Measurements from ENCODE around the gene TSPAN17. TPM values are rescaled to one million over a fixed set of nuclear protein-coding genes. Genes with fewer than 3 reads are reported as not detected.

The TSPAN17 gene
- total RNA-seq, 1 experiment from 2014 or later = 50.1 TPM

- Histone ChIP-seq H3K4me2 (ENCODE audit: low read length) (no peak overlapping the region), H4K20me1 (ENCODE audit: insufficient read depth) (no peaks in the 10 kb centered on the region), H3K9ac (ENCODE audit: low read length) (no peak overlapping the region), H3K9me2 (ENCODE audit: insufficient read depth) (no peaks in the 10 kb centered on the region), H3K9me3 (ENCODE audit: control insufficient read depth in 1 of 2, insufficient read depth in 1 of 2, low read depth in 1 of 2, low read length in 2 of 2) (no peaks in the 10 kb centered on the region), H3K79me2 (ENCODE audit: insufficient read depth, low read length) (no peaks in the 10 kb centered on the region), H3K4me1 (ENCODE audit: control insufficient read depth in 1 of 2, insufficient read depth in 2 of 2, low read length in 2 of 2) (no peaks in the 10 kb centered on the region; a peak in 1 of 4 replicates), H3K4me3 (replicated peaks in 1 of 2; ENCODE audit: low read depth in 1 of 2, low read length in 2 of 2) (no peak overlapping the region), H3K27me3 (ENCODE audit: insufficient read depth, low read length) (no peaks in the 10 kb centered on the region), H3K36me3 (ENCODE audit: control insufficient read depth in 1 of 2, insufficient read depth in 2 of 2, low read length in 2 of 2) (no peaks in the 10 kb centered on the region), H2AFZ (ENCODE audit: low read depth, low read length, poor library complexity, severe bottlenecking) (no peak overlapping the region), H3K27ac (ENCODE audit: low read depth, low read length) (no peak overlapping the region)
- POLR2A ChIA-PET = interaction anchor here (0.6 kb wide), 1 partner anchor 242 kb away, joined by 3 read pairs; no protein-coding TSS in a partner anchor
- intact Hi-C loops (cut with micrococcal nuclease) = loop anchor here (10.0 kb wide), 1 partner anchor 645 kb away; the partner anchor contains the start of genes PRELID1 and RAB24
- ATAC-seq (no peak), DNase-seq (ENCODE audit: low read depth, low spot score) (no peak)
- RAD21 ChIA-PET (ENCODE audit: low non-redundant PET in 1 of 2, low total read pairs in 2 of 2, uncharacterized antibody in 2 of 2, unreplicated experiment in 2 of 2) = no interaction called here
- CTCF ChIA-PET = interaction anchor here (0.9 to 3.2 kb wide), 6 partner anchors 9 to 454 kb away, joined by 3 to 16 read pairs (median 6); partner anchors contain the start of gene FGFR4
- BruUV-seq (replicated peaks) = no TSS peak
- TF ChIP-seq REST (IDR thresholded peaks at IDR 0.05; ENCODE audit: low read depth) = no peak
- TF ChIP-seq SP1 (IDR thresholded peaks at IDR 0.05; ENCODE audit: low read depth) = no peak
- no peak for TF ChIP-seq FOSL1 (IDR thresholded peaks at IDR 0.05; ENCODE audit: low read depth)
- TF ChIP-seq JUND (IDR thresholded peaks at IDR 0.05) = no peak
- TF ChIP-seq YY1 (IDR thresholded peaks at IDR 0.05; ENCODE audit: extremely low read depth, insufficient replicate concordance, low read depth, low read length) = no peak
- TF ChIP-seq CBX3 (IDR thresholded peaks at IDR 0.05; ENCODE audit: low read depth) = no peak
- no peak for TF ChIP-seq ZFX (IDR thresholded peaks at IDR 0.05)
- no peak for TF ChIP-seq TCF7L2 (IDR thresholded peaks at IDR 0.05; ENCODE audit: borderline replicate concordance, extremely low read depth, insufficient read depth, insufficient read length)
- no peak for TF ChIP-seq ATF3 (IDR thresholded peaks at IDR 0.05)
- no peak for TF ChIP-seq EZH2 (IDR thresholded peaks at IDR 0.05)
- TF ChIP-seq EGR1 (IDR thresholded peaks at IDR 0.05; ENCODE audit: low read depth) = no peak
- TF ChIP-seq ELF1 (IDR thresholded peaks at IDR 0.05; ENCODE audit: borderline replicate concordance, low read depth) = no peak
- TF ChIP-seq POLR2A (IDR thresholded peaks at IDR 0.05; ENCODE audit: borderline replicate concordance, extremely low read depth, insufficient read depth, insufficient read length) = no peak
- no peak for TF ChIP-seq MAX (IDR thresholded peaks at IDR 0.05)
- no peak for TF ChIP-seq EZH2phosphoT487 (IDR thresholded peaks at IDR 0.05; ENCODE audit: borderline replicate concordance)
Measured at GRCh38 chr5:176659512-176659839, 12.2 kb downstream of the TSPAN17 start.

Measured in HCT116 (cell line).